CD4-positive, alpha-beta T cell treated with Interleukin-21 for 1 hour (primary cell): ENCODE results near the gene HNRNPU.
"Not testable (repeated sequence)": the region's sequence is repeated elsewhere in the genome, so short reads cannot be mapped to it uniquely, and the experiment has no call there.

Source experiments
- DNase-seq: peaks from one replicate; pipeline ENCODE4 v3.0.0-alpha.2; 2020

The HNRNPU gene

DNA sequence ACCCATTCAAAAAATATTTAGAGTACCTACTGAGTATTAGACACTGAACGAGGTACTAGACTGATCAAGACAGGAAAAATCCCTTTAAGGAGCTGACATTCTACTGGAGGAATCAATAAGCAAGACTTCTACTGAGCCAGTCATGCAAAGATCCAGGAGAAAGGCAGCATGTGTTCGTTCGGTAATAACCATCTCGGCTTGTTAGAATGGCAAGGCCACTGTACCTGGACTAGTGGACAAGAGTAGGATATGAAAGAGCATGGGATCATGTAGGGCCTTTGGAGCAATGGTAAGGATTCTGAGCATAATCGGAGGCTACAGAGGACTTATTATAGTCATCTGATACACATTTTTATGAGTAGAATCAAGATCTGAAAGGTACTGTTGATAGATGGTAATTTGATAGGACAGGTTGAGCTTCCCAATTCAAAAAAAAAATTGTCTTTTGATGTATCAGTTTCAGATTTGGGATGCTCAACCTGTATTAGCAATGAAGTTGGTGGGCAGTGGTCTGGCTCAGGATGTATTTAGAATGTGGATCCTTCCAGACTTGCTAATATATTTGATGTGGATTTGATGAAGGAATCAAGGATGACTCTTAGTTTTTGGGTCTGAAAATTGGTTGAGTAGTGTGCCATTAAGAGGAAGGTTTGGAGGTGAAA, 26.6 kb downstream of the HNRNPU start:
- DNase-seq, result no peak

DNA sequence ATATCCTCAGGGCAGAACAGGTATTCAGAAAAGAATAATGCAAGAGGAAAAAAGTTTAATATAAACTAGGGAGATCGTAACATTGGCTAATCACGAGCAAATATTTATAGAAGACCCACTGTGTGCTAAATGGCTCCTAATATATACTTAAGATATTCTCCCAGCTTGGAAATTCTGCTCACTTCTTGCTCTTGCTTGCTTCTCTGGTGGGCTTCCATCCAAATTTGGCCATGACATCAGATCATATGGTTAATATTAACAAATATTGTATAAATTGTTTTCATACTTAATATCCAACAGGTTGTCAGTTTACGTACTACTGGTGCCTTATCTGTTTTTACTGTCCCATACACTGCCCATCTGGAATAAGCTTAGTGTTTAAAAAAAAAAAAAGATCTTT, 27.8 kb downstream of the HNRNPU start:
- DNase-seq, result no peak

DNA sequence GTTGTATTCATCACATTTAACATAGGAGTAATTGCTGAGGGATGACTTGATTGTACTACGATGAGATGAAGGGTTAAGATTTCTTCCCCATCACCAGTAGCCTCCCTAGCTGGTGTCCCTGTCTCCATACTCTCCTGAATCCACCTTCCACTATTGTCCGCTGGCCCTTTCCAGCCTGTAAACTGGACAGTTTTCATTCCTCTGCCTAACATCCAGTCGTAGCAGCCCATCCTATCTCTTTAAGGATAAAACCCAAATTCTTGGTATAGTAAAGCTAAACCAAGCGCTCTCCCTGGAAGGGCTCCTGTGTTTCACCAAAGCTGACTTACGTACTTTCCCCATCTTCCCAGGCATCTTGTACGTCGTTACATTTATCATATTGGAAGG, 28.2 kb downstream of the HNRNPU start:
- no peak for DNase-seq

DNA sequence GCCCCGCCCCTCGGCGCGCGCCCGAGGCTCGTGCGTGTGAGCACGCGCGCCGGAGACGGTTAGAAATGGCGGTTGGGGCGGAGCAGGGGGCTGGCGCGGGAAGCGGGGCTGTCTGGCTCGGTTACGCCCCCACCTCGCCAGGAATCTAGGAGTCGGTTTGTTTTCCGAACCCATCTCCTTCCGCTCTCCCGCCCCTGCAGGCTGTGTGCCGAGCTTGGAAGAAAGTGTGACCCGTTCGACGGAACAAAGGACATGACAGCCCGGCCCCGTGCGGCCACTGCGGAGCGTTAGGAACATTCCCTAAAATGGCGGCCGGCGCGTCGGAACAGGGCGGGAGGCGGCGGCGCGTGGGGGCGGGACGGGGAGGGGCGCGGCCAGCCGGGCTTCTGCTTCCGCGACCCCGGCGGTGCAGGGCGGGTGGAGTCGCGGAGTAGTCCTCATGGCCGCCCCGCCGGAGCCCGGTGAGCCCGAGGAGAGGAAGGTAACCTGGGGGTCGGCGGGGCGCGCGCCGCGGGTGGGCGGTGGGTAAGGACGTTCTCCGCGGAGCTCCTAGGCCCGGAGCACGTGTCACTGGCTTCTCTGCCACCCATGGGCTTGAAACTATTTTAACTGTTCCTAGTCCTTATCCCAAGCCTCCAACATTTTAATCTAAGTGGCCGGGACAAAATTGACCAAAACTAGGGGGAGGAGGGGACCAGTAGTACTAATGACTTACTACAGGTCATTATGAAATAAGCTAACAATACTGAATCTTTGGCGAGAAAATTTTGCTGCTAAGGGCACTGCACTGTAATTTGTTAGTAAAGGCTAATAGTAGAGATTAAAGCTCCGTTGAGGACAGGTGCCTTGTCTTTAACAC, 28.8 kb downstream of the HNRNPU start, which contains the start of gene COX20:
Gene COX20 (plus strand): TSS at position 383 of the 859 bp plus-strand sequence. CDS start 57 bp downstream, at position 440.
- peak; percentile 90 for DNase-seq

DNA sequence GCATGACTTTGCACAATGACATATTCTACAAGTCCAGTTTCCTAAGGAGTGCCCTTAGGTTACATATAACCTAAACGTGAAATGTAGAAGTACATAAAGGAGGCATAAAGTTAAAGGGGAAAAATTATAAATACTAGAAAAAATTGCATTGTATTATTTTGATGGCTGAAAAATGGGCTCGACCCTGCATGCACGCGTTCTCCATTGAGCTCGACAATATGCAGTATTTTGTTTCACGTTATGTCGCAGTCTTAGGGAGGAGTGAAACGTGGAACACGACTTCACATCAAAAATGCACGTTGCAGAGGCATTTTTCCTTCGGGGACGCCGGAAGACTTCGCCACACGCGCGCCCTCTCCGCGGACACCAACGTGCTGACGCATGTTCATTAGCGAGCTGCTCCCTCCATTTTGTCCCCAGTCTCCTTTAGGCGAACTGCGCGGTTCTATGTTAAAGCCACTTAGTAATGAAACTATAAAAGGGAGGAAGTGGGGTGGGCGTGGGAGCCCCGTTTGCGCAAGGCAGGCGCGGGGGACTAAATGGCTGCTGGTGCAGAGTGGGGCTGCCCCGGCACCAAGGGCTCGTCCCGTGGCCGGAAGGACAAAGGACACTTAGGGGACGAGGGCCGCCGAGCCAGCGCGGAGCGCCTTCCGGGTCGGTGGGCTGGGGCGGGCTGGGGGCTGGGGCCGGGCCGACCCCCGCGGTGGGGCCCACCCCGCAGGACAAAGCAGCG, 29.6 kb downstream of the HNRNPU start:
- DNase-seq, result peak; percentile 94

DNA sequence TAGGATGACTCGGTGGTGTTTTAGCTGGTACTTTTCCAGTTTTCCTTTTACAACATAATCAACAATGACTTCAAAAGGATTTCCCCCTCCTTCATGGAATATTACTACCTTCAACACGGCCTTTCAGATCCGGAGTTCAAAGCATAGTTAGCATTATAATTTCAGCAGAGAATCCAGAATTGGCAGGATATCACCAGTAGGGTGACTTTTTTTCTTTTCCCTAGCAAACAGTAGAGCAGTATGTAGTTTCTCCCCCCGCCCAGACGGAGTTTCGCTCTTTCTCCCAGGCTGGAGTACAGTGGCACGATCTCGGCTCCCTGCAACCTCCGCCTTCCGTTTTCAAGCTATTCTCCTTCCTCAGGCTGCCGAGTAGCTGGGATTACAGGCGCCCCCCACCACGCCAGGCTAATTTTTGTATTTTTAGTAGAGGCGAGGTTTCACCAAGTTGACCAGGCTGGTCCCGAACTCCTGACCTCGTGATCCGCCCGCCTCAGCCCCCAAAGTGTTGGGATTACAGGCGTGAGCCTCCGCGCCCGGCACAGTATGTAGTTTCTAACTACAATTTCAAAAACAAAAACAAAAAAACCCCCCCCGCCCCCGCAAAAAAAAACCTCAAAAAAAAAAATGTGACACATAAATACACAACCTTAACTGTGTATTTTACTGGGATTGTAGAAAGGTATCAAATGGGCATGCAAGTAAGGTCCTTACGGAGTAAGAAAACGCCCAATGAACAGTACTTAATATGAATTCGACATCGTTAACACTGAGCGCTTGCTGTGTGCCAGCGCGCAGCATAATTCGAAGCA, 30.4 kb downstream of the HNRNPU start:
- DNase-seq, result peak; percentile 64

DNA sequence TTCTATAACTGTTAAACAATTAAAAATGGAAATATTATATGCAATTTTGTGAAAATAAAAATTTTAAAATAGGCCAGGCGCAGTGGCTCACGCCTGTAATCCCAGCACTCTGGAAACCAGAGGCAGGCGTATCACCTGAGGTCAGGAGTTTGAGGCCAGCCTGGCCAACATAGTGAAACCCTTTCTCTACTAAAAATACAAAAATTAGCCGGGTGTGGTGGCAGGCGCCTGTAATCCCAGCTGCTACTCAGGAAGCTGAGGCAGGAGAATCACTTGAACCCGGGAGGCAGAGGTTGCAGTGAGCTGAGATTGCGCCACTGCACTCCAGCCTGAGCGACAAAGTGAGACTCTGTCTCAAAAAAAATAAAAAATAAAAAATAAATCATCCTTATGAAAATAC, 31.1 kb downstream of the HNRNPU start:
- DNase-seq, result not testable (repeated sequence)

DNA sequence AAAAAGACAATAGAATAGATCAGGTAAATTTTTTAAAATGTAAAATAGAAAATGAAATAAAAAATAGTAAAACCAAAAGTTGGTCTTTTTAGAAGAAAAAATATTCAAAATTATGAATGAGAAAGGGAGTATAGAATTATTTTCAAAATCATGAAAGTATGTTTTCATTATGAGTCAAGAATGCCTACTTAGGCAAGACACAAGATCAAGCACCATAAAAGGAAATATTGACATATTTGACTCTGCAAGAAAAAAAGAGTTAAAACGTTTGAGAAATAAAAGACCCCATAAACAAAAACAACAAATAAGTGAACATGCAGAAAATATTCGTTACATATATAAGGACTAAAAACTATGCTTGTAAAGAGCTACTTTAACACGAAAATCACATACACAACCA, 33.7 kb downstream of the HNRNPU start:
- DNase-seq, result no peak

DNA sequence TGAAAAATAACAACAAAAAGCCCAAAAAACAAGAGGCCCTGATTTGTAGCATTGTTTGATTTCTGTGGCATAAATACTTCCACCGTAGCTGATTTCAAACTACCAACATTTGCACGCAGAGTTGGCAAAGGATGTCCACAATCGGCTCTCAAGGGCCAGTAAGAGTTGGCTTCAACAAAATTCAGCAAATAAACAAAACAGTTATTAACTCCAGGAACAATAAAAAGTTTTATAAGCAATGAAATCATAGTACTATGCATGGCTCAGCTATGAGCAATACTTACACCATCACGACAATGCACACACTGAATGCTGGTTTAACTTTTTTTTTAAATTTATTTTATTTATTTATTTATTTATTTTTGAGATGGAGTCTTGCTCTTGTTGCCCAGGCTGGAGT, 37.6 kb downstream of the HNRNPU start:
- DNase-seq, result no peak

DNA sequence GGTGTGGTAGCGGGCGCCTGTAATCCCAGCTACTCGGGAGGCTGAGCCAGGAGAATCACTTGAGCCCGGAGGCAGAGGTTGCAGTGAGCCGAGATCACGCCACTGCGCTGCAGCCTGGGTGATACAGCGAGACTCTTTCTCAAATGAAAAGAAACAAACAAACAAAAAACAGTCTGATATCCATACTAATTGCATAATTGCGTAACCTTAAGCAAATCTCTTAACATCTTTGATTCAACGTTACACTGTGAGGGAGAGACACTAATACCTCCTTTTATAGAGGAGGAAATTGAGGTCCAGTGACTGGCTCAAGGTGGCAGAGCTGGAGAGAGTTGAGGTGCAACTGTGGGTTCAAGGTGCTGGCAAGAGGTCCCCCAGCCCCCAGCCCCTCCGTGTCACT, 41.5 kb downstream of the HNRNPU start:
- DNase-seq, result no peak

DNA sequence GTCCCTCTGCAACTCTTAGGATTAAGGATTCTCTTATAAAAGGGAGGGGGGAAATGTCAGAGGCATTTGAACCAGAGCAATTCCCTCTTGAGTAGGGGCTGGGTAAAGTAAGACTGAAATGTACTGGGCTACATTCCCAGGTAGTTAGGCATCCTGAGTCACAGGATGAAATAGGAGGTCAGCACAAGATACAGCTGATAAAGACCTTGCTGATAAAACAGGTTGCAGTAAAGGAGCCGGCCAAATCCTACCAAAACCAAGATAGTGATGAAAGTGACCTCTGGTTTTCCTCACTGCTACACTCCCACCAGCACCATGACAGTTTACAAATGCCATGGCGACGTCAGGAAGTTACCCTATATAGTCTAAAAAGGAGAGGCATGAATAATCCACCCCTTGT, 43.2 kb downstream of the HNRNPU start:
- no peak for DNase-seq

DNA sequence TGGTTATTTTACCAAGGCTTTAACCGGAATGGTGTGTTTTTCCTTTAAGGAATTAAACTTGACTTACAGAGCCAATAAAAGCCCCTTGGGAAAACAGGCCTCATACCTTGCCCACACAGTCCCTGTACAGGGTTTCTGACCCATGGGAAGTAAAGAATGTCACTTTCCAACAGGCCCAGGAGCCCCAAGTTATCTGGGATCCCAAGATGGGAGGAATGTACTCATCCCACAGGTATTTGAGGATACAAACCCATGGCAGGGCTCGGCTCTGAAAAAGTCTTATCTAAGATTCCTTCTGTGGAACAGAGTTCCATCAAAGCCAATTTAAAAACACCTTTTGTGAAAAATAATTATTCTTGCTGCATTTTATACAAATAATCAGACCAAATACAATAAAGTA, 44.2 kb downstream of the HNRNPU start:
- DNase-seq, result no peak

DNA sequence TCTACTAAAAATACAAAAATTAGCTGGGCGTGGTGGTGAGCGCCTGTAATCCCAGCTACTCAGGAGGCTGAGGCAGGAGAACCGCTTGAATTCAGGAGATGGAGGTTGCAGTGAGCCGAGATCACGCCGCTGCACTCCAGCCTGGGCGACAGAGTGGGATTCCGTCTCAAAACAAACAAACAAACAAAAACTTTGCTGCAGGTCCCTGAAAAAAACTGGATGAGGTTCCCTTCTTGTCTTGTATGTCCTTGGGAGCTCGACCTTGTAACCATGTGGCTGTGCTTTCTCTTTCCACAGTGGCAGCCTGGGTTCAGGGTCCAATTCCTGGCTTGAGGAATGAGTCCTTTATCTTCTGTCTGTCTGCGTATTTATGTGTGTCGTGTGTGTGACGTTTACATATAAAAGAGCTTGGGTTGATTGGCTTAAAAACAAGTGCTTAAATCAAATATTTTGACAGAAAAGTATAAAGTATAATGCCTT, 46.9 kb downstream of the HNRNPU start:
- DNase-seq, result no peak

DNA sequence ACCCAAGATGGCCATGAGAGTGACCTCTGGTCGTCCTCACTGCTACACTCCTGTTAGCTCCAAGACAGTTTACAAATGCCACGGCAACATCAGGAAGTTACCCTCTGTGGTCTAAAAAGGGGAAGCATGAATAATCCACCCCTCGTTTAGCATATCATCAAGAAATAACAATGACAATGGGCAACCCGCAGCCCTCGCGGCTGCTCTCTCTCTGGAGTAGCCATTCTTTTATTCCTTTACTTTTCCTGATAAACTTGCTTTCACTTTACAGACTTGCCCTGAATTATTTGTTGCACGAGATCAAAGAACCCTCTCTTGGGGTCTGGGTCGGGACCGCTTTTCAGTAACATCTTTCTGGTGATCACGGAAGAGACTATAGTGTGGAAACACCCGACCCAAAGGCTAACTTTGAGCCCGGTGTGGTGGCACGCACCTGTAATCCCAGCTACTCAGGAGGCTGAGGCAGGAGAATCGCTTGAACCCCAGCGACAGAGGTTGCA, 48.7 kb downstream of the HNRNPU start:
- DNase-seq, result no peak

DNA sequence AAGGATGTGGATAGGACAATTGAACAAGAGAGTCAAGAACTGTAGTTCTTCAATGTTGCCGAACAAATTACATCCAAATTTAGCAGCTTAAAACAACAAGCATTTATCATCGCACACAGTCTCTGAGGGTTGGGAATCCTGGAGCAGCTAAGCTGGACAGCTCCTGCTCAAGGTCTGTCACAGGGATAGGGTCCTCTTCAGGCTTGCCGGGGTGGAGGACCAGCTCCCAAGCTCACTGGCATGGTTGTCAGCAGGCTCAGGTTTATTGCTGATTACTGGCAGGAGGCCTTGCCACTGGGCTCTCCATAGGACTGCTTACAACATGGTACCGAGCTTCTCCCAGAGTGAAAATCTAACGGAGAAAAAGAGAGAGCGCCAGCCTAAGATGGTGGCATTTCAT, 51.0 kb downstream of the HNRNPU start:
- DNase-seq, result no peak

DNA sequence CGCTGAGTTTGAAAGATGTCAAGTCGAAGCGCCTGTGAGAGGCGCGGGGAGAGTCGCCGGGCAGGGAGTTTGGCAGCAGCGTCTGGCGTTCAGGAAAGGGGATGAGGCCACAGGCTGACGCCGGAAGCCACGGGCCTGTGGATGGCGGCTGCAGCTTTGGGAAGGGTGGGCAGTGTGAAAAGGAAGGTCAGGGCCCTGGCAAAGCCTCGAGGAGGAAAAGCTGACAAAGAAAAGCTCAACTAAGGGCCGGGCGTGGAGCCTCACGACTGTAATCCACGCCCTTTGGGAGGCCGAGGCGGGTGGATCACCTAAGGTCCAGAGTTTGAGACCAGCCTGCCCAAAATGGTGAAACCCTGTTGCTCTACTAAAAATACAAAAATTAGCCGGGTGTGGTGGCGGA, 54.1 kb downstream of the HNRNPU start:
- no peak for DNase-seq

DNA sequence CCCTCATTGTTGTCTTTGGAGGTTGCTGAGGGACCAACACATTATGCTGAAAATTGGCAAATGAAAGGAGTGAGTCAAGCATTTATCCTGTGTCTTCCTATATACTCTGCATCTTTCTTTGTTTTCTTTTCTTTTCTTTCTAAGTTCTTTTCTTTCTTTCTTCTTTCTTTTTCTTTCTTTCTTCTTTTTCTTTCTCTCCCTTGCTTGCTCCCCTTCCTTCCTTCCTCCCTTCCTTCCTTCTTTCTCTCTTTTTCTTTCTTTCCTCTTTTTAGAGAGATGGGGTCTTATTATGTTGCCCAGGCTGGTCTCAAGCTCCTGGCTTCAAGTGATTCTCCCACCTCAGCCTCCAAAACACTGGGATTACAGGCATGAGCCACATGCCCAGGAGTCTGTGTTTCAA, 57.2 kb downstream of the HNRNPU start:
- no peak for DNase-seq

DNA sequence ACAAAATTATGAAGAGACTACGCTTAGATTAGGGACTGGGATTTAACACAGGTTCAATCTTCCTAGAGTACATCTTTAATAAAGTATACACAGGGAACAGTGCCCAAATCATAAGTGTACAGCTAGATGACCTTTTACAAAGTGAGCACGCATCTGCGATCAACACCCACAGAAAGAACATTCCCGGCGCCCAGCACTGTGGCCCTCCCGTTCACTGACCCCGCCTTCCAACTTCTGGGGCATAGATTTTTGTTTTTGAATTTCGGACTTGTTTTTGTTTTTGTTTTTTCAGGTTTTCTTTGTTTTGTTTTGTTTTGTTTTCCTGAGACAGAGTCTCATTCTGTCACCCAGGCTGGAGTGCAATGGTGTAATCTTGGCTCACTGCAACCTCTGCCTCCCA, 59.5 kb downstream of the HNRNPU start:
- DNase-seq, result no peak

DNA sequence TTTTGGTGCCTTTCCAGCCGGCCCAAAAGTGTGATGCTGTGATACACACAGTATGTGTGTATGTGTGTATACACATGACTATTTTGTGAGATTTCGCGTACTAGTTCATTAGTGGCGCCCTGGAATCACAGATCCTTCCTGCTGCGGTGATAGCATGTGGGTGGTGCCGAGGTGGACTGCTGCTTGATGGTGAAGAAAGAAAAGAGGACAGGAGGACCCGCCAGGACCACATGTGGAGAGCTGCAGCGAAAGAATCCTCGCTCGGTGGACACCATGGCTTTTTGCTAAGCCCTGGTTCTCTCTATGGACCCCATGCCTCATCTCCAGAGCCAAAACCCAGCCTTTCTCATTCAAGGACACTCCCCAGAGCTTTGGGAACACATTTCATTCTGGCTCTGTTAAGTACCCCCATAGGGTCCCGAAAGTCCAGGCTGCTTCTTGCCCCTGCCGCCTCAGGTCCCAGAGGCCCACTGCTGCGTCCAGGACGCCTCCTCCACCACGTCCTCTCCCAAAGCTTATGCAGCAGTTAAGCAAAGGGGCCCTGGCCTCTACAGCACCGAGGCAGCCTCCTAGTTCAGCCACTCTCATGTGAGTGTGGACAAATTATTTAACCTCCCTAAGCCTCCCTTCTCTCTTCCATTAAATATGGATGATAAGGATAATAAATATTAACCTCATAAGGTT, 61.6 kb downstream of the HNRNPU start:
- DNase-seq, result no peak

DNA sequence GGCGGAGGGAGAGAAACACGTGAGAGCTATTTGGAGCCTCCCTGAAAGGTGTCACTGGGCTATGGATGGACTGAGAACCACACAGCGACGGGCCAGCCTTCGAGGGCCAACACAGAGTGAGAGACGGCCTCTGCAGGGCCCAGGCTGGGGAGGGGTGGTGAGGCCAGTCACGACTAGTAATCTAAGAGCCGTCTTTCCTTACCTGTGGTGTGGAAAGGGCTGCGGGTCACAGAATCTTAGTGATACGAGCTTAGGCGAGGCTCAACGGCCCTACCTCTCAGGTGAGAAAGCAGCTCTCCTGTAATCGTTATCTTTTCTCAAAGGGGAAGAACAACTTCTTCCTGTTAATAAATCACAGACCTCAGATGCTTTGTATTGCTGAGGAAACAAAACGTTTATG, 62.3 kb downstream of the HNRNPU start:
- no peak for DNase-seq

DNA sequence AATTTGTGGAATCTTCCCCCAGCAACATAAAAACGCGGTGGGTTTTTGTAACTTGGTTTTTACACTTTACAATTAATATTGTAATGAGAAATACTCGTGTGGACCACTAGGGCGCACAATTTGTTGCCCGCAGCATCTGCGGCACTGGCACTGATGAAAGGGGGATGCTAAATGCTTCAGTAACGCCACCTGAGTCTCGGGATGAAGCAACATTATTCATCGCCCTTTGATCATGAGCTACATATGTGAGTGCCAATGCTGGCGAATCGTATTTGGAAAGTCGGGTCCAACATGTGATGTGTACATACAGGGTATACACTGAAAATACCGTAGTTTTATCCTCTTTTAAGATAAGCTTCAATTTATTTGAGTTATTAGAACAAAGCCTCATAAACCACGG, 63.1 kb downstream of the HNRNPU start:
- DNase-seq, result peak; percentile 62

DNA sequence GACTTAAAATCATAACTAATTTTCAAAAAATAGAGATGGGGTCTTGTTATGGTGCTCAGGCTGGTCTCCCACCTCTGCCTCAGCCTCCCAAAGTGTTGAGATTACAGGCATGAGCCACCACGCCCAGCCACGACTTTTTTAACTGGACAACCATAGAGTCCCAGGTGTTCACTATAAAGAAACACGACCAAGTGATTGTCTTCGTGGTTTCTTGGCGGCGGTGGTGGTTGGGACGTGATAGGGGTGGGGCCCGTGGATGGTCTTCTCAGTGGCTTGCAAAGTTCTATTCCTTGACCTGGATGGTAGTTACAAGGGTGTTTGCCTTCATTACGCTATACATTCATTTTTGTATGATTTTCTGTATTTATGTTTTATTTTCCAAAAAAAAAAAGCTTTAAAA, 63.5 kb downstream of the HNRNPU start:
- no peak for DNase-seq
